SK-MEL-5 (cell line): ENCODE data around the gene CRYZL1. TPM values are rescaled to one million over a fixed set of nuclear protein-coding genes. Genes with fewer than 3 reads are reported as not detected.
"Not testable (repeated sequence)": the region's sequence is repeated elsewhere in the genome, so short reads cannot be mapped to it uniquely, and the experiment has no call there.

ENCODE experiments used
- DNase-seq: peaks from one replicate; pipeline ENCODE4 v3.0.0-alpha.2; 2016; ENCODE audit warnings: low read depth, low spot score
- in situ Hi-C: cut with HindIII; loops from 2 replicates; pipeline ENCODE4 v1.10.0; 2016; ENCODE audit warnings: low sequenced_read_pairs, high pct_unique_total_duplicates, low pct_unique_long_range_greater_than_20kb
- total RNA-seq: library from RNA; depleted of rRNA; stranded (reverse); fragments of >200 nt; shearing (Covaris generic); gene quantifications from 2 replicates; pipeline ENCODE4 v1.2.3, GENCODE V29; 2014

Gene CRYZL1
- total RNA-seq, 1 experiment from 2014 or later, result 7.7 TPM

- in situ Hi-C loops, result no loop called here
Observed at GRCh38 chr21:33644383-33645074, 3.0 kb upstream of the CRYZL1 start.

DNA sequence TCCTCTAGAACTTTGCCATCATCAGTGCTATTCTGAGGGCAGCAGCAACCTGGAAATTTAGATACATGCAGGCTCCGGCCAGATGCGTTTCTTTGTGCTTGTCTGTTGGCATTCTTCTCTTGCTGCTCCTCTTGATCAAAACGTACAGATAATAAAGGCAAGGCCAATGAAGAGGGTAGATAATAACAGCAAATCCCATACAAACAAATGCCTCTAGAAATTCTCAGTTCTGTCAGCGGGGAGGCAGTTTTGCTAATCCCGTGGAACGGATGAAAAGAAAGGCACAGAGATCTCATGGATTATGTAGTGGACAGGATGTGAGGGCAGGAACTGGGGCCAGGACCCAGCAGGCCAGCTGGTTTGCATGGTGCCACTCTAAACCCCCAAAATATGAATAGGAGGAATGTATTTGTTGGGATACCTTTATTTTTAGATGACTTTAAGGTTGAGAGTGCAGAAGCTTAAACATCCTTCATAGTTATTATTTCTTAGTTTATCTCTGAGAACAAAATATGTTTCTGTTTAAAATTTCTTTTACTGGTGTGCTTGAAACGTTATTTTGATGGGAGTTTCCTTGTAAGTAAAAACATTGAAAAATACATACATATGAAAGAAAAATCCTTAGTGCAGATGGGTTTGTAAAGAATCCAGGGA is 2.2 kb upstream of the CRYZL1 start:
- in situ Hi-C loops, result no loop called here
- peak; percentile 25 for DNase-seq

More at GRCh38 chr21:33644383-33645074, 3.0 kb upstream of the CRYZL1 start:
- DNase-seq, result no peak

GRCh38 chr21:33642896-33643657 is 1.5 kb upstream of the CRYZL1 start:
- DNase-seq, result peak; percentile 2
- in situ Hi-C loops, result no loop called here

GRCh38 chr21:33642027-33642895 is 720 bp upstream of the CRYZL1 start, which contains the start of gene ITSN1:
Gene ITSN1 (plus strand): TSS chr21:33642501. CDS start chr21:33718829, 76,328 bp downstream.
- peak; percentile 98 for DNase-seq
- in situ Hi-C loops, result no loop called here

DNA sequence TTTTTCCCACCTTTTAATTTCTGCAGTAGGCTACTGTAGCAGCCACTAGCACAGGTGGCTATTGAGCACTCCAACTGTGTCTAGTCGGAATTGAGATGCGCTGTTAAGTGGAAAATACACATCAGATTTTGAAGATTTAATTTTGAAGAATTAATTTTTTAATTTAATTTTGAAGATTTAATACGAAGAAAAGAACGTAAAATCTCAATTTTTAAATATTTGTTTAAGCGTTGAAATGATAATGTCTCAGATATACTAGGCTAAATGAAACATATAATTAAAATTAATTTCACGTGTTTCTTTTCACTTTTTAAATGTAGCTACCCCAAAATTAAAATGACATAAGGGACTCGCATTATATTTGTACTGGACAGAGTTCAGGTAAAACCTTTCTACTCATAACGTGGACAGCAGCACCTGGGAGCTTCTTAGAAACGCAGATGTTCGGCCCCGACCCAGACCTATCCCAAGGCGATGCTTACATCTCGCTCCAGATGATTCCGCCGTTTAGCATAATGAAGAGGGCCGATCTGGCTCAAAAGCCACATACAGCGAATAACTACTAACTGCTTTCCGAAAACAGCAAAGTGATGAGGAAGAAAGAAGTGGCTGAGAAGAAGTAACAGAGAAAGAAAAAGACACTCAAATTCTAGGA is 717 bp downstream of the CRYZL1 start:
- in situ Hi-C loops, result no loop called here
- DNase-seq, result peak; percentile 4

- no peak for DNase-seq
- in situ Hi-C loops, result no loop called here
Observed at GRCh38 chr21:33634254-33634653, 7.3 kb downstream of the CRYZL1 start.

DNA sequence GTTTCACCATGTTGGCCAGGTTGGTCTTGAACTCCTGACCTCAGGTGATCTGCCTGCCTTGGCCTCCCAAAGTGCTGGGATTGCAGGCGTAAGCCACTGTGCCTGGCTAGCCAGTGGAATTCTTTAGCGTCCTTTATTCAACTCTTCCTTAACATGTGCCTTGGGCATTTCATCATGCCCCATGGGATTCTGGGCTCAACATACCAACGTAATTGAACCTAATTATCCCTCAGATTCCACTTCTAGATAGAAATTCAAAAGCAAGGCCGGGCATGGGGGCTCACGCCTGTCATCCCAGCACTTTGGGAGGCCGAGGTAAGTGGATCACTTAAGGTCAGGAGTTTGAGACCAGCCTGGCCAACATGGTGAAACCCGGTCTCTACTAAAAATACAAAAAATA is 15.4 kb downstream of the CRYZL1 start:
- DNase-seq, in situ Hi-C loops: not testable (repeated sequence)

- in situ Hi-C loops, result no loop called here
- DNase-seq, result no peak
Observed at GRCh38 chr21:33622253-33622652, 19.3 kb downstream of the CRYZL1 start.

DNA sequence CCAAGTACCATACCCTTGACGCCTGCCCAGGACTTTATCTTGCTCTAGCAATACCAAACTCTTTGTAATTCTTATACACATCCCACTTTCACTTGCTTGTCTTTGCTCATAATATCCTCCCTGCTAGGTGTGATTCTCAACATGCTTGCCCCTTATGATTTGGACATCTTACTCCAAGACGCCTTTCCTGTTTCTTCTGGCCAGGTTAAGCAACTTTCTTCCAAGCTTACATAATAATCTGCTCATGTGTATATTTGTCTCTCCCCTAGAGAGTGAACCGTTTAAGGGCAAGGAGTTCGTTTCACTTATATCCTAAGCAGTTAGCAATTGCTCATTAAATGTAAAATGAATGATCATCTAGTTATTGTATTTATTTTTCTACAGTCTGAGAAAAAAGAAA is 21.8 kb downstream of the CRYZL1 start:
- DNase-seq, result no peak
- in situ Hi-C loops, result no loop called here

DNA sequence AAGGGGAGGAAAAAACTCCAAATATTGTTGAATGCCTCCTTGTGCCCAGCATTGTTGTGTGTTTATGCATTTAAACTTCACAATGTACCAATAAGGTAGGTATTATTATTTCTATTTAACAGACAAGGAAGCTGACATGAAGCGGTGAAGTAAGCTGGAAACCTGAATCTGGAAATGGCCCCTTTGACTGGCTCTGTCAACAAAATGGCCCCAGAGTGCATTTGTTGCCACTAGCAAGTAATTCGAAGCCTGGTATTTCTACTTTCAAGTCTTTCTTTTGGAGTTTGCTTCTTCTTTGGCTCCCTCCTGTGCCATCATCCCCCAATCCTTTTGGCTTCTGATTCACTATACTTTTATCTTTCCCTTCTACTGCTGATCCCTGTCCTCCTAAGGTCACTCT is 23.1 kb downstream of the CRYZL1 start:
- DNase-seq, result no peak
- in situ Hi-C loops, result no loop called here

DNA sequence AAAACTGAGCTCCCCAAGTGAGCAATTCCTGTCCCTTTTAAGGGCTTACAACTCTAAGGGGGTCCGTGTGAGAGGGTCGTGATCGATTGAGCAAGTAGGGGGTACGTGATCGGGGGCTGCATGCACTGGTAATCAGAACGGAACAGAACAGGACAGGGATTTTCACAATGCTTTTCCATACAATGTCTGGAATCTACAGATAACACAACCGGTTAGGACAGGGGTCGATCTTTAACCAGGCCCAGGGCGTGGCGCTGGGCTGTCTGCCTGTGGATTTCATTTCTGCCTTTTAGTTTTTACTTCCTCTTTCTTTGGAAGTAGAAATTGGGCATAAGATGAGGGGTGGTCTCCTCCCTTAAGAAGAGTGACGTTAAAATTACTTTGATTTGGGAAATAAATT is 24.0 kb downstream of the CRYZL1 start:
- DNase-seq, in situ Hi-C loops: not testable (repeated sequence)

DNA sequence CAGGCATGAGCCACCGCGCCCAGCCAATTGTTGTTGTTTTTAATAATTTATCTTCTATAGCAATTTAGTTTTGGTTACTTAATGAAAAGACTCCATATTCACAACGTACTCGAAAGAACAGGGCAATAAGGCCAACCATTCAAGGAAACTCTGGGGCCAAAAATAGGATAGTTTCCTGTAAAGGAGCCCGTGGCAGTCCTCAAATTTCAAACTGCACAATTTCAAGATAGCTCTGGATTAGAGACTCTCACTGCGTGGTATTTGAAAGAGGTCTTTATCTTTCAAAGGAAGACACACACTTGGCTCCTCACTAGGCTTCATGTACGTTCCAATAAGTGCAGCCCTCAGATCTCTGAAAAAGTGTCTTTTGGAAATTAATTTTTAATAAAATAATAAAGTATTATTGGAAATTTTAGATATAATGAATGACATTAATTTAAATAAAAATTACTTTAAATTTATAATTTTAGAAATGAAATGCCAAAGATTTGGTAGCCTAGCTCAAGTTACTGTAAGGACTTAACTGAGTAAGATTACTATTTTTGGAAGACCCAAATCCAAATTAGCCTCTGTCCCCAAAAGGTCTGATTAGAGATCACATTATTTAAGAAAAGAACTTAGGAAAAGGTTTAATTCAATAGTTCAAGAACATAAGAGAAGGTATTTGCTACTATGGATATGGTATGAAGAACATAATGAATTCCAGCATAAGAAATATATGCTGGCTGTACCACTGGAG is 30.4 kb downstream of the CRYZL1 start:
- in situ Hi-C loops, result no loop called here
- DNase-seq, result no peak

- DNase-seq, result peak; percentile 74
- in situ Hi-C loops, result no loop called here
Observed at GRCh38 chr21:33608559-33608958, 33.0 kb downstream of the CRYZL1 start.

- in situ Hi-C loops, result no loop called here
- no peak for DNase-seq
Observed at GRCh38 chr21:33598051-33598450, 43.5 kb downstream of the CRYZL1 start.

DNA sequence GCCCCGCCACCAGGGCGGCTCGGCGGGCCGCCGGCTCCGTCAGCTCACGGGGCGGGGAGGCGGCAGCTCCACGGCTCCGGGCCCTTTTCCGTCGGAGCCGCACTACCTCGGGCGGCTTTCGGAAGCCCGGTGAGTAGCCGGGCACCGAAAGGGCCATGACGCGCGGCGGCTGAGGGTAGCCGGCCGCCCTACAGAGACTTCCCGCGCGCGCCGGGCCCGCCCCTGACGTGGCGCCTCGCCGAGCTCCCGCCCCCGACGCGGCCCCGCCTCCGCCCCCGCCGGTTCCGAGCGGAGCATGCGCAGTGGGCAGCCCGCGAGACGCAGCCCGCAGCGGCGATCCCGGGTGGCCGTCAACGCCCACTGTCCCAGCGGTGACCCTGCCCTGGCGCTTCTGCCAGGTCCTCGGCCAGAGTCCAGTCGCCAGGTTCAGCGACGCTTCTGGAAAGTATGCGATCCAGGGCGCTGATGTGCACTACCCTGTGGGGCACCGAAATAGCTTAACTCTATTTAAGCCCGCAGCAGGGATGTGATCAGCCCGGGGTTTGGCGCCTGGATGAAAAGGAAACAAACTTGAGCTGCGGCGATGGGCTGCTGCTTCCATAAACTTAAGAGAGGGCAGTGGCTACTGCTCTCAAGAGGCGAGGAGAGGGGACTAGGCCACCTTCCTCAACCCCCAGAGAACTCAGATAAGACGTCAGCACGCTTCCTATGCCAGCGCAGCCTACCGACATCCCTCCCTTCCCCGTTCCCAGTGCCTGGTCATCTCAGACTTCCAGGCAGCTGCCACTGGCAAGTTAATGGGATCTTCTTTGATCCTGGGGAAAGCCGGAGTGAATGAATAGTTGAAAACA is 52.8 kb downstream of the CRYZL1 start, which contains the start of gene DONSON:
Gene DONSON, minus strand, starts transcription at position 200 of the 851 bp plus-strand sequence. Its CDS starts 43 bp downstream, at position 157.
- in situ Hi-C loops, result no loop called here
- peak; percentile 78 for DNase-seq
